ENCODE results near the gene HIRIP3.
"Not testable (repeated sequence)": the region's sequence is repeated elsewhere in the genome, so short reads cannot be mapped to it uniquely, and the experiment has no call there.

The HIRIP3 gene, protein sequence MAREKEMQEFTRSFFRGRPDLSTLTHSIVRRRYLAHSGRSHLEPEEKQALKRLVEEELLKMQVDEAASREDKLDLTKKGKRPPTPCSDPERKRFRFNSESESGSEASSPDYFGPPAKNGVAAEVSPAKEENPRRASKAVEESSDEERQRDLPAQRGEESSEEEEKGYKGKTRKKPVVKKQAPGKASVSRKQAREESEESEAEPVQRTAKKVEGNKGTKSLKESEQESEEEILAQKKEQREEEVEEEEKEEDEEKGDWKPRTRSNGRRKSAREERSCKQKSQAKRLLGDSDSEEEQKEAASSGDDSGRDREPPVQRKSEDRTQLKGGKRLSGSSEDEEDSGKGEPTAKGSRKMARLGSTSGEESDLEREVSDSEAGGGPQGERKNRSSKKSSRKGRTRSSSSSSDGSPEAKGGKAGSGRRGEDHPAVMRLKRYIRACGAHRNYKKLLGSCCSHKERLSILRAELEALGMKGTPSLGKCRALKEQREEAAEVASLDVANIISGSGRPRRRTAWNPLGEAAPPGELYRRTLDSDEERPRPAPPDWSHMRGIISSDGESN

DNA sequence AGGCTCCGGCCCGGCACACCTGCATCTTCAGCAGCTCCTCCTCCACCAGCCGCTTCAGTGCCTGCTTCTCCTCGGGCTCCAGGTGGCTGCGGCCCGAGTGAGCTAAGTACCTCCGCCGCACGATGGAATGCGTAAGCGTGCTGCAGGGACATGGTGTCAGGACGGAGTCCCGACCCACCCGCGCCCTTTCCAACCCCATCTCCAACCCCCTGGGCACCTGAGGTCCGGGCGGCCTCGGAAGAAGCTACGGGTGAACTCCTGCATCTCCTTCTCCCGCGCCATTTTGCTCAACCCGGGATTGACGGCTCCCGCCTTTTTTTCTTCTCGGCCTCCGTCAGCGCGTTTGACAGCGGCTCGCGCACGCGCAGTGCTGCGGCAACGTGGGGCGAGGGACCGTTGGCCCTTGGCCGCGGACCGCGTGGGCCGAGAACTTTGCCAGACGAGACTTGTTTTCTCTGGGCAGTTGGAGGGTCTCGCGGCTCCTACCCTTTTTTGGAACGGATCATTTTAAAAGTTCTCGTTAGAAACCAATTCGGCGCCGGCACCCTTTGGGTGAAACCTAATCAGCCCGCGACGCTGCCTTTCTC is at the start of gene HIRIP3:
Gene HIRIP3 (minus strand): TSS at position 294 of the 587 bp plus-strand sequence. CDS start 12 bp downstream, at position 282.
- H3K4me3 ChIP-seq, result peak within 1 kb of the TSS; percentile 72 to 95 (median 86)

DNA sequence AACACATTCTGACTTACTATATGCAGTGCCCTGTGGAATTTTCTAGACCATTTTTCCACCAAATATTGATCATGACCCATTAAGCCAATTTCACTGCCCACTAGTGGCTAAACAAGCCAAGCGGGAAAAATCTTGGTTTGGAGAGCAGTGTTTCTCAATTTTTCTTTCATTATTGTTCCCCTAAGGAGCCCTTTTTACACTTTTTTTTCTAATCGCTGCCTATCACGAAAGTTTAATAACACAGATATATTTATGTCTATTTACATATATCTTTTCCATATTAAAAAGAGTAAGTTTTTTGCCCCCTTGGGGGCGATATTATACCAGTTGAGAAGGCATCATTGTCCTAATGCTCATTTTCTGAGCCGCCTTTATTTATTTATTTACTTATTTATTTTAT is 46.4 kb upstream of the HIRIP3 start:
- H3K4me2 ChIP-seq, result no peak overlapping the region
- H3K4me1 ChIP-seq, result peaks cover 0 to 7% (median under 1%) of the 10 kb centered on the region in 10 experiments; a peak in 3 of 20 replicates
- no peaks in the 10 kb centered on the region for H3K9me3 ChIP-seq (replicated peaks in 1 of 11)
- no peaks in the 10 kb centered on the region for H4K20me1 ChIP-seq
- no peaks in the 10 kb centered on the region for H3K27me3 ChIP-seq
- no peak for TF ChIP-seq Cebpa-rat (IDR thresholded peaks at IDR 0.05)
- no peak overlapping the region for H3K27ac ChIP-seq
- no peak overlapping the region for H3K9ac ChIP-seq
- no peak overlapping the region for H3K4me3 ChIP-seq
- H3K36me3 ChIP-seq, result no peaks in the 10 kb centered on the region

More for the DNA sequence above, at the start of gene HIRIP3:
- no peak for TF ChIP-seq Cebpa-rat (IDR thresholded peaks at IDR 0.05)
- peak within 1 kb of the TSS; percentile 80 to 99 (median 93) for H3K9ac ChIP-seq
- no peaks in the 10 kb centered on the region for H3K9me3 ChIP-seq (replicated peaks in 1 of 11)
- peak within 1 kb of the TSS; percentile 58 to 99 (median 96) for H3K27ac ChIP-seq
- H3K36me3 ChIP-seq, result peaks cover 31 to 52% (median 42%) of the 10 kb centered on the region in 11 experiments
- no peaks in the 10 kb centered on the region for H3K27me3 ChIP-seq
- peaks cover 0 to 53% (median 12%) of the 10 kb centered on the region in 11 experiments; a peak in 17 of 22 replicates for H4K20me1 ChIP-seq
- H3K4me2 ChIP-seq, result peak within 1 kb of the TSS; percentile 90 to 98 (median 94)
- peaks cover 47 to 70% (median 61%) of the 10 kb centered on the region in 10 experiments for H3K4me1 ChIP-seq

DNA sequence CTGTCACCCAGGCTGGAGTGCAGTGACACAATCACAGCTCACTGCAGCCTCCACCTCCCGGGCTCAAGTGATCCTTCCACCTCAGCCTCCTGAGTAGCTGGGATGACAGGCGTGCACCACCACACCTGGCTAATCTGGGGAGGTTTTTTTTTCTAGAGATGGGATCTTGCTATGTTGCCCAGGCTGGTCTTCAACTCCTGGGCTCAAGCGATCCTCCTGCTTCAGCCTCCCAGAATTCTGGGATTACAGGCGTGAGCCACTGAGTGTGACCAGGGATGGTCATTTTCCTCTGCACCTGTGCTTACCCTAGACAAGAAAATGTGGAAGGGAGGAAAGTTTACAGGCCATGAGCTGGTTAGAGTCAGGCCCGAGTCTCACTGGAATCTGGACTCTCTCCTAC is 45.3 kb upstream of the HIRIP3 start:
- not testable (repeated sequence) for H4K20me1 ChIP-seq; H3K27me3 ChIP-seq; H3K9ac ChIP-seq; H3K36me3 ChIP-seq; H3K4me1 ChIP-seq; H3K9me3 ChIP-seq (replicated peaks in 1 of 11); H3K27ac ChIP-seq; H3K4me3 ChIP-seq
- H3K4me2 ChIP-seq, result peak overlapping the region in 1 of 11 experiments; percentile 29; a peak in 1 of 22 replicates

DNA sequence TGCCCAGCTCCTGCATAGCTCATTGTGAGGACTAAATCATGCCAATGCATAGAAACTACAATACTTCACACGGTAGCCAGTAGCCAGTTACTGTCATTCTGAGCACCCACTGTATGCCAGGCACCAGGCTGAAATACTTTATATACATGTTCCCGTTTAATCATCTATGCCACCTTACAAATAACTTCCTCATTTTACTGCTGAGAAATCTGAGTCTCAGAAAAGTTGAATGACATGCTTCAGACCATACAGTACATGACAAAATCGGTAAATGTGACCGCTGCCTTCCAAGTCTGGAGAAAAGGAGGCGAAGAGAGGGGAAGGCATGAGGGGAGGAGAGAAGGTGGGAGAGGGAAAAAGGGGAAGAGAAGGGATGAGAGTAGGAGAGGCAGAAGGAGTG is 44.8 kb upstream of the HIRIP3 start:
- Histone ChIP-seq H3K27me3 (no peaks in the 10 kb centered on the region), H3K4me1 (peaks cover 0 to 8% (median under 1%) of the 10 kb centered on the region in 10 experiments; a peak in 5 of 20 replicates), H3K9me3 (replicated peaks in 1 of 11) (no peaks in the 10 kb centered on the region), H3K36me3 (no peaks in the 10 kb centered on the region), H3K4me2 (peak overlapping the region in 1 of 11 experiments; percentile 29; a peak in 1 of 22 replicates), H3K9ac (no peak overlapping the region), H3K4me3 (no peak overlapping the region), H4K20me1 (no peaks in the 10 kb centered on the region), H3K27ac (no peak overlapping the region)
- no peak for TF ChIP-seq Cebpa-rat (IDR thresholded peaks at IDR 0.05)

DNA sequence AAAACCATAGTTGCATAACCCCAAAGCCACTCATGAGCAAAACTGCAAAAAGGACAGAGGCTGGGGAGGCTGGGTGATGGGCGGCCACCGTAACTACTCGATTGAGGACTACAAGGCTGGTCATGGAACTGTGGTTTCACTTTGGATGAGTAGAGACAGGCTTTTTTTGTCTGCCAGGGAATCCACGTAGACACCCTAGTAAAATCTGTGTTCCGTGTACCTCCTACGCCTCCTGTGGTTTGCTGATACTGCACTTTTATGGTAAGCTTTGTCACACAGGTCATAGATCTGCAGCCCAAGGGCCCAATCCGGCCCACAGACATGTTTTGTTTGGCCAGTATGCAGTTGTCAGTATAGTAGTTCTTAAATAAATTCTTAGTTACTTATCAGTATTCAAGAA is 37.9 kb upstream of the HIRIP3 start:
- Histone ChIP-seq H3K36me3 (no peaks in the 10 kb centered on the region), H3K4me2 (peak overlapping the region; percentile 60 to 89 (median 76)), H3K27ac (peak overlapping the region in 2 of 11 experiments; percentile 9 to 14; a peak in 1 of 22 replicates), H3K9ac (peak overlapping the region in 6 of 11 experiments; percentile 11 to 52 (median 26); a peak in 5 of 22 replicates), H3K4me3 (peak overlapping the region in 6 of 10 experiments; percentile 4 to 39 (median 25); a peak in 11 of 20 replicates), H3K27me3 (peaks cover 35 to 39% (median 38%) of the 10 kb centered on the region in 11 experiments), H3K9me3 (replicated peaks in 1 of 11) (no peaks in the 10 kb centered on the region), H3K4me1 (peaks cover 18 to 35% (median 28%) of the 10 kb centered on the region in 10 experiments), H4K20me1 (peaks cover 0 to 32% (median 6%) of the 10 kb centered on the region in 11 experiments; a peak in 10 of 22 replicates)
- peak in 1 of 11 experiments; percentile 32; a peak in 1 of 22 replicates for TF ChIP-seq Cebpa-rat (IDR thresholded peaks at IDR 0.05)

DNA sequence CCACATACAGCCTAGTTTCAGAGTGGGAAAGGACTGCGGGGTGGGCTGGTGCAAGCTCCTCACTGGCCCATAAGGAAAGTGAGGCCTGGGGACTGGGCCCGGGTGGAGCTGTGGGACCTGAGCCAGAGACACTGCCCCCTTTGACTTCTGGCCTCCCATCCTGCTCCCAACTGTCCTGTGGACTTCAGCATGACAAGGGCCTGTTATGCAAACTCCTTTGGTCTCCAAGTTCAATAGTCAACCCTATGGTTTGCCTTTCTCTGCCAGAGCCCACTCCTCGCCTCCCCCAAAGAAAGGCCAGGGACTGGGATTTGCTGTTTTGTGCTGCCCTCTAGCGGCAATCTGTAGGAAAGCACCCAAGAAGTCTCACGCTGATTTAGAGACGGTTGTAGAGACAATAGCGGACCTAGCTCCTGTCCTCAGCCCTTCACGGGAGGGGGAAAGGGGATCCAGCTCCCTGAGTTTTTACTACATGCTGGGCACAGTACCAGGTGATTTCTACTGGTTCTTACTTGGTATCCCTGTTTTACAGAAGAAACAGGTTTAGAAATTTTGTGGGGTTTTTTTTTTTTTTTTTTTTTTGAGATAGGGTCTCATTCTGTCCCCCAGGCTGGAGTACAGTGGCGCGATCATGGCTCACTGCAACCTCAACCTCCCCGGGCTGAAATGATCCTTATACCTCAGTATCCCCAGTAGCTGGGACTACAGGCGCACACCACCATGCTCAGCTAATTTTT is 36.8 kb upstream of the HIRIP3 start:
- no peaks in the 10 kb centered on the region for H3K9me3 ChIP-seq (replicated peaks in 1 of 11)
- H3K27me3 ChIP-seq, result peaks cover 35 to 49% (median 49%) of the 10 kb centered on the region in 11 experiments
- H4K20me1 ChIP-seq, result peaks cover 0 to 42% (median 6%) of the 10 kb centered on the region in 11 experiments; a peak in 10 of 22 replicates
- H3K36me3 ChIP-seq, result no peaks in the 10 kb centered on the region
- peak overlapping the region in 4 of 11 experiments; percentile 18 to 52 (median 33); a peak in 2 of 22 replicates for H3K9ac ChIP-seq
- TF ChIP-seq Cebpa-rat (IDR thresholded peaks at IDR 0.05), result no peak
- H3K4me1 ChIP-seq, result peaks cover 18 to 35% (median 28%) of the 10 kb centered on the region in 10 experiments
- peak overlapping the region in 1 of 10 experiments; percentile 39; a peak in 2 of 20 replicates for H3K4me3 ChIP-seq
- H3K27ac ChIP-seq, result no peak overlapping the region
- H3K4me2 ChIP-seq, result peak overlapping the region; percentile 60 to 89 (median 76)

DNA sequence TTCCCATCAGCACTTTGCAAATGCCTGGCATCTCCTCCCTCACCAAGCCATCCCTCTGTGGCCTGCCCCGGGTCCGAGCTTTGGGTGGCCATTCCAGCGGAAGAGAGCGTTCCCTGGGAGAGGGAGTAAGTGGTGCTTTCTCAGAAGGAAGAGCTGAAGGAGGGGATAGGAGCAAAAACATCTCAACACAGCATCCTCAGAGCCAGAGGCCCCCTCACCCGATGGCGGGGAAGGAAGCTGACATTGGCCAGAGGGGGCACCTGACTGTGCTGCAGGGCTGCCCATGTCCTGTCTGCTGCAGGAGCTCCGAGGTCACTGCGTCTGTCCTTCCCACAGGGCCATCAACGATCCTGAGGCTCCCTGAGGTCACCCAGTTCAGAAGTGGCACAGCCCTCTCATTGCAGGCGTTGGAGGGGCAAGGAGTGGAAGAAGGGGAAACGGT is 36.1 kb upstream of the HIRIP3 start:
- H3K4me3 ChIP-seq, result no peak overlapping the region
- peaks cover 35 to 57% (median 56%) of the 10 kb centered on the region in 11 experiments for H3K27me3 ChIP-seq

DNA sequence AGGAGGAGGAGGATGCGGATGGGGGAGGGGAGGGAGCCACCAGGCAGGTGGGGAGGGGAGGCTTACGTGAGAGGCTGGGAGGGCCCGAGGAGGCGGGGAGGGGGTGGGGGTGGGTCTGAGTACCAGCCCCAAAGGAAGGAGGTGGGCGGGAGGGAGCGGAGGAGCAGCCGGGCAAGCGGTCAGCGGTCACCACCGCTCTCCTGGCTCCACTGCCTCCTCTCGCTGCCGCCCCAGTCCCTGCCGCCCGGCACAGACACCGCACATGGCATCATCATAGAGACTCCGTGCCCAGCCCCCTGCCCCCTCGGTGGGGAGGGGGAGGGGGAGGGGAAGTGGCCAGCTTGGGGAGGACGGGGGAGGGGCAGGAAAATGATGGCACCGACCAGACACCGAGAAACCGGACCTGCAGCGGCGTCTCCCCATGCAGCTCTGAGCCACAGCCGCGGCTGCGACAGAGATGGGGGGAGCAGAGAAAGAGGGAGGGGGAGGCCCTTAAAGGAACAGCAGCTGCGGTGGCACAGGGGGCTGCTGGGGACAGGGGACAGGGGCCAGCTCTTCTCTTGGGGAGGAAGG is 35.5 kb upstream of the HIRIP3 start, which contains the start of gene TLCD3B:
Gene TLCD3B (minus strand): TSS at position 431 of the 573 bp plus-strand sequence. CDS start 744 bp downstream, outside the sequence.
- Histone ChIP-seq H3K9me3 (replicated peaks in 1 of 11) (no peaks in the 10 kb centered on the region), H3K27me3 (peaks cover 35 to 63% (median 61%) of the 10 kb centered on the region in 11 experiments), H3K27ac (no peak within 1 kb of the TSS), H4K20me1 (peaks cover 0 to 53% (median 6%) of the 10 kb centered on the region in 11 experiments; a peak in 10 of 22 replicates), H3K9ac (no peak within 1 kb of the TSS), H3K4me1 (peaks cover 18 to 35% (median 28%) of the 10 kb centered on the region in 10 experiments), H3K4me3 (no peak within 1 kb of the TSS), H3K36me3 (no peaks in the 10 kb centered on the region), H3K4me2 (peak within 1 kb of the TSS in 10 of 11 experiments; percentile 11 to 89 (median 66); a peak in 15 of 22 replicates)
- TF ChIP-seq Cebpa-rat (IDR thresholded peaks at IDR 0.05), result no peak

More for the DNA sequence above, 36.1 kb upstream of the HIRIP3 start:
- Histone ChIP-seq H3K27ac (no peak overlapping the region), H3K36me3 (no peaks in the 10 kb centered on the region), H3K4me1 (peaks cover 18 to 35% (median 28%) of the 10 kb centered on the region in 10 experiments), H4K20me1 (peaks cover 0 to 49% (median 6%) of the 10 kb centered on the region in 11 experiments; a peak in 10 of 22 replicates), H3K9me3 (replicated peaks in 1 of 11) (no peaks in the 10 kb centered on the region), H3K4me2 (peak overlapping the region in 10 of 11 experiments; percentile 11 to 89 (median 66); a peak in 15 of 22 replicates), H3K9ac (no peak overlapping the region)
- TF ChIP-seq Cebpa-rat (IDR thresholded peaks at IDR 0.05), result no peak
